NOMO-1 (cell line): ENCODE measurements around the gene ADM.
A peak's percentile ranks its signal among the peaks of the same experiment; 100 is the strongest.
"Not testable (repeated sequence)": the region's sequence is repeated elsewhere in the genome, so short reads cannot be mapped to it uniquely, and the experiment has no call there.

ENCODE experiments used
- DNase-seq, 2 experiments: peaks; one replicate each; lab custom pipeline; 2025; ENCODE audit not compliant: unreplicated experiment in 2 of 2; lab: John Stamatoyannopoulos, UW

ADM gene

GRCh38 chr11:10304495-10305261 is at the start of gene ADM:
TSS of gene ADM (plus strand) at chr11:10305073. CDS start at chr11:10305701, 628 bp downstream.
- DNase-seq = peak; percentile 79 to 81

GRCh38 chr11:10255388-10256125 is 49.3 kb upstream of the ADM start:
- peak; percentile 10 to 60 for DNase-seq

GRCh38 chr11:10257478-10257877 is 47.4 kb upstream of the ADM start:
- DNase-seq = no peak

- no peak for DNase-seq
These were observed 43.1 kb upstream of the ADM start for GRCh38 chr11:10261821-10262220.

GRCh38 chr11:10263929-10264328 is 40.9 kb upstream of the ADM start:
- DNase-seq = no peak

- not testable (repeated sequence) for DNase-seq
These were observed 40.2 kb upstream of the ADM start for GRCh38 chr11:10264716-10265115.

- no peak for DNase-seq
These were observed 38.9 kb upstream of the ADM start for GRCh38 chr11:10265936-10266335.

- no peak for DNase-seq
These were observed 37.1 kb upstream of the ADM start for GRCh38 chr11:10267821-10268220.

GRCh38 chr11:10268746-10269488 is 36.0 kb upstream of the ADM start:
- DNase-seq = no peak

GRCh38 chr11:10272132-10272531 is 32.7 kb upstream of the ADM start:
- DNase-seq = no peak

GRCh38 chr11:10273738-10274137 is 31.1 kb upstream of the ADM start:
- DNase-seq = no peak

GRCh38 chr11:10274726-10275125 is 30.1 kb upstream of the ADM start:
- DNase-seq = no peak

- no peak for DNase-seq
These were observed 29.2 kb upstream of the ADM start for GRCh38 chr11:10275714-10276113.

GRCh38 chr11:10282117-10282516 is 22.8 kb upstream of the ADM start:
- DNase-seq = no peak

- DNase-seq = no peak
These were observed 20.9 kb upstream of the ADM start for GRCh38 chr11:10283991-10284390.

GRCh38 chr11:10285148-10285802 is 19.6 kb upstream of the ADM start:
- DNase-seq = peak in 1 of 2 experiments; percentile 57

- no peak for DNase-seq
These were observed 17.7 kb upstream of the ADM start for GRCh38 chr11:10287140-10287539.

GRCh38 chr11:10287766-10288715 is 16.8 kb upstream of the ADM start:
- DNase-seq = no peak

GRCh38 chr11:10288881-10289764 is 15.8 kb upstream of the ADM start:
- no peak for DNase-seq
